HTR-8/SVneo (cell line): Measurements from ENCODE around the gene CDH22.
A peak's percentile ranks its signal among the peaks of the same experiment; 100 is the strongest.

Experiments
- DNase-seq: peaks from one replicate; pipeline ENCODE4 v3.0.0; 2011; ENCODE audit warnings: low spot score, mixed read lengths; ENCODE audit not compliant: insufficient read length
- FAIRE-seq: peaks from 2 replicates; lab custom pipeline; 2011; peaks lifted over from hg19 to GRCh38; lab: Jason Lieb, UNC

CDH22 gene

DNA sequence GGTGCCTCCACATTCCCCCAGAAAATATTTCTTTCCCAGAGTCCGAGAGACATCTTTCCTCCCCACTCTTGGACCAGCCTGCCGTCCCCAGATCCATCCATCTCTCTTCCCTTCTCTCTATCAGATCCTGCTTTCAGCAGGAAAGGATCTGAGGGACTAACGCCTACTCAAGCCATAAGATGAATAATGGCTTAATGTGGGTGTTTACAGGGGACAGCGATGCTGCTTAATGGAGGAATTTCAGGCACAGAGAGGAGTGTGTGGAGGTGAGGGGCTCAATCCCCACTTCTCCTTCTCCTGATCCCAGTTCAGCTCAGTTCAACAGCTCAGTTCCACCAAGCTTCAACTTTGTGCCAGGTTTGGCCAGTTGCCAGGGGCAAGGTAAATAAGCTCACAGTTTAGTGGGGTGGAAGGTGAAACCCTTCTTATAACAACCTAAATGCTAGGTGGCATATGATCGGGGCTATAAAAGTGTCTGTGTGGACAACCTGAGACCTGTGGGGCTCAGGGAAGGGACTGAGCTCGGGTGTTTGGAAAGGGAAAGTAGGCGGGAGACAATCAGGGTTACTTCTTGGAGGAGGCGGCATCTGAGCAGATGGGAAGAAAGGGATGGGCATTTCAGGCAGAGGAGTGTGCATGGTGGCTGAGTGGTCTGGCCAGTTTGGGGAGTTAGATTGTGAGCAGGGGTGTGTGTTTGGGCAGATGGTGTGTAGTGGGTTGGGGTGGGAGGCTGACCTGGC, 55.8 kb downstream of the CDH22 start:
- DNase-seq (no peak), FAIRE-seq (no peak)

GRCh38 chr20:46251211-46251673, 57.1 kb downstream of the CDH22 start:
- no peak for FAIRE-seq
- DNase-seq: no peak

DNA sequence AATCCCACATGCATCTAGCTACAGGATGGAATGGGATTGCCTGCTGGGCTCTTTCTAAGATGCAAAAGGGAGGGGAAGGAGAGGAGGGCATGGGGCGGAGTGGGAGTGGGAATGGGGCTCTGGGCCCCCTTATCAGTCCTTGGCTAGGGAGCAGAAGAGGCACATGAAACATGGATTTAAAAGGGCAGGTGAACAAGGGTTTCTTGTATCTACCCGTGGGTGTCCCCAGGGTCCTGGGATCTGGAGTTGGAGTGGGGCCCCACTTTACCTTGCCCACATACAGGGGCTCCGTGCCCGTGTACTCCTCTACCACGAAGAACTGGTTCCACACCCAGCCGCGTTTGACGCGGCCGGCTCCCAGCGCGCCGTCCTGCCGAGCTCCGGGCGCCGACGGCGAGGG, 57.5 kb downstream of the CDH22 start:
- DNase-seq: no peak

GRCh38 chr20:46249671-46250070, 58.6 kb downstream of the CDH22 start:
- FAIRE-seq (no peak), DNase-seq (no peak)

More for the DNA sequence above, 57.5 kb downstream of the CDH22 start:
- FAIRE-seq: no peak

- no peak for DNase-seq
- FAIRE-seq: no peak
These were observed 61.7 kb downstream of the CDH22 start for GRCh38 chr20:46246559-46246958.

DNA sequence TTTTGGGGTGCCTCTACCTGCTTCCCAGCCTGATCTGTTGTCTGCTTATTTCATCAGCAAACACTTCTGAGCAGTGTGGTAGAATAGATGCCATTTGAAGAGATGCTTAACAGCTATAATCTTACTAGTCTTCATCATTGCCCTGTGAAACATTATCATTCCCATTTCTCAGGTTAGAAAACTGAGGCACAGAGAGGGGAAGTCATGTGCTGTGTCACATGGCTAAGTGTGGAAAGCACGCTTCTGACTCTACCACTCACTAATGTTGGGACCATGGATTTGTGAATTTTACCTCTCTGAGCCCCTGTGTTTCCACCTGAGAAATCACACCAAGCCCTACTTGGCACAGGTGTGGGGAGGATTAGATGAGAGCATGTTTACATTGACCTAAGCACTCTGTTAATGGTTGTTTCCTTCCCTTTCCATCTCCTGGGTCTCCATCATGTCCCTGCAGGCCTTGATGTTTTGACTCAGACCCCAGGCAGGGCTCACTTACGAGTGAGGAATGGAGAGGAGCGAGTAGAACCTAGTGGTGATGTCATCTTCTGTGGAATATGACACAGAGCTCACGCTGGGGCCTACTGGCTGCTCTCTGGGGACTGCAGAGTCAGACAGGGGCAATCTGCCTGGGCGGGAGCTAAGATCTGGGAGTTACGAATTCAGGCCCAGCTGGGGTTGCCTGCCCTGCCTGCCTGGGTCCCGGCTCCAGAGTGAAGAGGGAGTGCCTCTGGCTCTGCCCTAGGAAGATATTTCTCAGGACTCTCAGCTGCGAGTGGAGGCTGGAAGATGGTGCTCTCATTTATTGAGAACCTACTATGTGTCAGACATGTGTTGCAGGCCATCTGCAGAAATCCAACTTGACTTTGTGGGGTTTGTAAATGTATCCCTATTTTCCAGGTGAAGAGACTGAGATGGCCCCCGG, 64.3 kb downstream of the CDH22 start:
- FAIRE-seq: no peak
- DNase-seq: no peak

GRCh38 chr20:46242390-46242789, 65.9 kb downstream of the CDH22 start:
- no peak for DNase-seq
- FAIRE-seq: no peak

DNA sequence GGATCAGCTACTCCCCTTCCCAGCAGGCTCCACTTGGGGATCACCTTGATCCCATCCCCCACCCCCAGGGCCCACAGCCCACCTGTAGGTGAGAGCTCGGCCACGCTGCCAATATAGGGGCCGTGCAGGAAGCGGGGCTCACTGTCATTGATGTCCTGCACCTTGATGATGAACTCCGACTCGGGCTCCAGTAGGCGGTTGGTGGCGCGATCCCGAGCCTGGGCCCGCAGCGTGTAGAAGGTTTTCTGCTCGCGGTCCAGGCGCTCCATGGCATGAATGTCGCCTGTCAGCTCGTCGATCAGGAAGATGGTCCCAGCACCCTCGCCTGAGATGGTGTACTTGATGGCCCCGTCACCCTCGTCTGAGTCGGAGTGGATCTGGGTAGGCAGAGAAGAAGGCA, 67.4 kb downstream of the CDH22 start:
- no peak for FAIRE-seq
- DNase-seq: no peak

- DNase-seq (no peak), FAIRE-seq (peak; percentile 88)
These were observed 68.2 kb downstream of the CDH22 start for GRCh38 chr20:46240065-46240464.

DNA sequence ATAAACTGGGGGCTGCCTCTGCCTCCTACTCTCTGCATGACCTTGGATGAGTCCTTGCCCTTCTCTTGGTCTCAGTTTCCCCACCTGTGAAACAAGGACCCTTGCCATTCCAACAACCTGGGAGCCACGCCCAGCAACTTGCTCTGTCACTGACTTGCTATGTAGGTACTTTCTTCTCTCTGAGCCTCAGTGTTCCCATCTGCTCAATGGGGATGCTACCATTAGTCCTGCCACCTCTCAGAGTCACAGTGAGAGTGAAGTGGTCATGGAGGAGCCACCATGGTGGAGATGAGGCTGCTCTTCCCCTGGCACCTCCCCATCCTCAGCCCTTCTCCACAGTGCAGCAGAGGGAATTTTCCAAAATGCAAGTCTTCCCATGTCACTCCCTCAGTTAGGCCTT, 70.6 kb downstream of the CDH22 start:
- FAIRE-seq (peak; percentile 63), DNase-seq (no peak)

DNA sequence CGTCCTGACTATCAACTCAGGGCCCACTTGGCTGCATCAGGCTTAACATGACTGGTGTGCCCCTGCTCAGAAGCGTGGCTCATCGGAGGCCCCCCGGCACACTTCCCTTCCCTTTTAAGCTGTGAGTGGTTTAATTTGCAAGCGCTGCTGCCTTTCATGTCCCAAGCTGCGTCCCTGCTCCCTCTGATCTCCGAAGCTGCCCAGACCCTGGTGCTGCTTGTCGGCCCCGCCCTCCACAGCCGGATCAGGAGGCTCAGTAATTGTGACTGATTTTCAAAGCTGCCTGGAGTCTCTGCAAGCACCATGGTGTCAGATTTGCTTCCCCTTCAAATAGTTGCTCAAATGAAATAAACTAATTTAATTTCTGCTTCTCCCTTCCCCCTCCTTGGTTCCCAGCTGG, 71.1 kb downstream of the CDH22 start:
- no peak for FAIRE-seq
- DNase-seq: no peak

DNA sequence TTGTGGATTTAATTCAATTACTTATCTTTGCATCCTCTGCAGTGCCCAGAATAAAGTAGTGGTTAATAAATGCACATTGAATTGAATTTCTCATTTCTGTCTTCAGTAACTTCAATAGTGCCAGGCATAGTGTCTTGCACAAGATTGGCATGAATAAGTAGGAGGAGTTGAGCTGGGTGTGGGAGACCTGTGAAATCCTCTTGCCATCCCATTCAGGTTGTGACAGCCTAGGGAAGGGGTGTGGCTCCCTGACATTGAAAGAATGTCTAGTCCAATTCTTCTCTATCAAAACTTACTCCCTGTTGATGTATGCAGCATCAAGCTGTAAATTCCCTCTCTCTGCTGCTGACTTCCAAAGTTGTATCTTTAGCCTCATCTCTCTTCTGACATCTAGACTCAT, 73.2 kb downstream of the CDH22 start:
- DNase-seq: no peak
- FAIRE-seq: peak; percentile 20

GRCh38 chr20:46233701-46234100, 74.6 kb downstream of the CDH22 start:
- FAIRE-seq: peak; percentile 9

DNA sequence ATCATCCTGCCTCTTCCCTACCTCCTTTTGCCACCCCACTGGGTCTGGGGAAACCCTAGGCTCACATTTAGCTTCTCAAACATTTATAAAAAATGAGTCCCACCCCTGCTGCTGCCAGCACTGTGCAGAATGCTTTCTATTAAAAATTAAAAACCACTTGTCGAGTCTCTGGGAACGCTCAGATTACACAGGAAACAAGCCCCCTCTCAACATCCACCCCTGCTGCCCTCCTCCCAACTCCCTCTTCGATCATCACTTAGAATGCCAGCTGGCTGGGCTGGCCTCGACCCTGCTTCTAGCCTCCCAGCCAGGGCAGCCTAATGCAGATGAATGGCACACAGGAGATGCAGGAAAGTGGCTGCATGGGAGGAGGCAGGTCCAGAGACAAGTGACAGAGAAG, 75.8 kb downstream of the CDH22 start:
- DNase-seq (no peak), FAIRE-seq (peak; percentile 75)

More at GRCh38 chr20:46233701-46234100, 74.6 kb downstream of the CDH22 start:
- DNase-seq: no peak

DNA sequence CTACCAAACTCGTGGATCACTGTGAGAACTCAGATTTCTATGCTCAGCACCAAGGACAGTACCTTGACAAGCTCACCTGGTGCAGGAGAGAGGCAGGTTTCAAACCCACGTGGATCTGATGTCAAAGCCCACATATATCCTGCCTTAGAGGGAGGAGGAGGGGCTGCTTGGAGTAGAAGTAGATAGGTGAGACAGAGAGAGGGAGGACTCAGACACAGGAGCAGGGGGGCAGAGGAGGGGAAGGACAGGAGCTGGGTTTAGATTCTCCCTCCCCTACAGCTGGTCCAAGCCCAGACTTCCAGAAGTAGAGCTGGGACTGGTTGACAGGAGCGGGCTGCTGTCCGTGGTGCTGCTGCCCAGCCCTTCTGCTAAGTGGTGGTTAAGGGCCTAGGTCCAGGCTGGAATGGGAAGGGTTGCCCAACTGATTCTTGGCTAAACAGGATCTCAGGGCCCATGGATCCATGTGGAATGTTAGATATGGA, 77.5 kb downstream of the CDH22 start:
- FAIRE-seq: peak; percentile 16

DNA sequence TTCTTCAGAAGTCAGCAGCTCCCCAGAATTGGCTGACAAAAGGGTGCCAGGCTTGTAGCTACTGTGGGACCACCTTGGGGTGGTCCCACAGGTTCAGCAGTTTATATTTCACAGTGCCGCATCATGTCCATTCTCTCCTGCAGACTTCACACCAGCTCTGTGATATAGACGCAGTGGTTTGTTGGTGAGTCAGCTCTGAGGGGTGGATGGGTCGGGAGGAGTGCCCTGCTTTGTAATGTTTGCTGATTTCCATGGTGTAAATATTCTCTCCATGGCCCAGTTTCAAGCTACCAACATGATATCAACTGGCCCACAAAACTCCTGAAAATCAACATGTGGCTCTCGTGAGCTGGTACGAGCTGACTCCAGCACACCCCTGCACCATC, 78.2 kb downstream of the CDH22 start:
- FAIRE-seq (peak; percentile 40), DNase-seq (no peak)

More for the DNA sequence above, 77.5 kb downstream of the CDH22 start:
- peak; percentile 74 for DNase-seq

DNA sequence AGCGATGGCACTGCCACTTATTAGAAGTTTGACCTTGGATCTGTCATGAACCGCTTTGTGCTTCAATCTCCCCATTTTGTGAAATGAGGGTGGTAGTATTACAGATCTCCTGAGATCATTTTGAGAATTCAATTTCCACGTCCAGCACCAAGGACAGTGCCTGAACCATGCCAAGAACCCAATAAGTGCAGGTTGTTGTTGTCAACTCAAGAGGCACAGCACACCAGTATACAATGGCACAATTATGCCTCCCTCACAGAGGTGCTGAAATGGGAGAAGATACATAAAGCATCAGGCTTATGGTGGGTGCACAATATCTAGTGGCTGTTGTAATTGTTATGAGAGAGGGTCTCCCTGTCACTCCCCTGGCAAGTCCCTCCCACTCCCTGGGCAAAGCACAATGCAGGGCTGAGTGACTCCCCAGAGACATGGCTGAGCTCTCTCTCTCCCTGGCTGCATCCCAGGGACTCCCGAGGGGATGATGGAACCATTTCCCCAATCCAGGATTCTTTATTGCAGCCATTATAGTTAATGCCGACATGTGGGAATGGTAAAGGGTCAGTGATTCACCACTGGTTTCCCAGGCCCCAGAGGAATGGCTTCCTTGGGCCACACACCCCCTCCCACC, 78.7 kb downstream of the CDH22 start:
- DNase-seq (no peak), FAIRE-seq (peak; percentile 65)

DNA sequence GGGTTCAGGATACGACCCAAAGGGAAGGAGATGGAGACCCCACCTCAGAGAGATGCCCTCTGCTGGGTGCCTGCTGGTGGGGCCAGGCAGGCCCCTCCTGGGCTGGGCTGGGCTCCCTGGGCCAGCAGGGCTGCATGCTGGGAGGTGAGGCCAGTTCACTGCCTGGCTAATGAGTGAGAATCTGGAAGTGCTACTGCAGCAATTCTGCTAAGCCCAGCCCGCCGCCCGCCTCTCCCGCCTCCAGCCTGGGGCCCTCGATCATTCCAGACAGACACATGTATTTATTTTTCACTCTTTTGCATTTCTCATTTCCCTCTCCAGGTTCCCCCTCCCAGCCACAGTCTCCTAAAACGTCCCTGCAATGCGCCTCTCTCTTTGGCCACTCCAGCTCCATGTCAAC, 79.6 kb downstream of the CDH22 start:
- DNase-seq: no peak
- FAIRE-seq: peak; percentile 28

DNA sequence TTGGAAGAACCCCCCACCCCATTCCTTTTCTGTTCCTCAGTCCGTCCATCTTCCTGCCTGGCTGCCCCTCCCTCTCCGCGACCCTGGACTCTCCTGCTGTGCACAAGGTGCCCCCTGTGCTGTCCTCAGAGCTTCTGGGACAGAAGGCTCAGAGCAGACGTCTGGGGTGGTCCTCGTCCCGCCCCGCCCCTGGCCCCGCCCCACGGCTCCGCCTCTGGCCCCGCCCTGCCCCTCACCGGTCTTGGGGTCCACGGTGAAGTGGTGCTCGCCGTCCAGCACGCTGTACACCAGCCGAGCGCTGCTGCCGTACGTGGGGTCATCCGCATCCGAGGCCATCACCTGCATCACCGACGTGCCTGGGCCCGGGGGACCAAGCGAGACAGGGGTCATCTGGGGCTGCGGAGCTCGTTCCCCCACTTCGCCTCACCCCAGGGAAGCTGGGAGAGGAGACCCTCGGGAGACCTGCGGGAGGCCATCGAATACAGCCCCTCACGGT, 81.0 kb downstream of the CDH22 start:
- no peak for FAIRE-seq
- DNase-seq: no peak

DNA sequence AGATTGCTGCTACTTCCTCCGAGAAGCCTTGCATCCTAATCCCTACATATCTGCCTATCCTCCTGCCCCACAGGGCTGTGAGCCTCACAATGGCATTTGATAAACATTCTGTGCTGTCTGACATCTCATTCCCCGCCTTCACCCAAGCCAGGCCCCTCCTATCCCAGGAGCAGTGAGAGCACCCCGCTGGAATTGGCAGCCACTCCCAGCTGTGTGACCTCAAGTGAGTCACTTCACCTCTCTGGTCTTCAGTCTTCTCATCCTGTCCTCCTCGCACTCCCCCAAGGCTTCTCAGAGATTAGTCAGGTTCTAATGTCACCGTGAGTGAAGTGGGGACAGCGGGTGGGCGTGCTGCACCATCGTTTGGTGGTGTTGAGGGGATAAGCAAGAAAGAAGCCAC, 81.7 kb downstream of the CDH22 start:
- FAIRE-seq (no peak), DNase-seq (no peak)
